ENCODE data around the gene CX3CR1.
"Not testable (repeated sequence)": the region's sequence is repeated elsewhere in the genome, so short reads cannot be mapped to it uniquely, and the experiment has no call there.

CX3CR1 gene

GRCh38 chr3:39279745-39280517, at the start of gene CX3CR1:
TSS of gene CX3CR1 (minus strand) at chr3:39280036. CDS start at chr3:39266509, 13,527 bp downstream.
- no peak for DNase-seq (ENCODE audit: low read depth in 2 of 2, low spot score in 1 of 2)

GRCh38 chr3:39329493-39329892, 49.7 kb upstream of the CX3CR1 start, which contains the start of gene CCR8:
TSS of gene CCR8 (plus strand) at chr3:39329709. CDS start at chr3:39332332, 2,623 bp downstream.
- no peak for DNase-seq (ENCODE audit: low read depth in 2 of 2, low spot score in 1 of 2)

DNA sequence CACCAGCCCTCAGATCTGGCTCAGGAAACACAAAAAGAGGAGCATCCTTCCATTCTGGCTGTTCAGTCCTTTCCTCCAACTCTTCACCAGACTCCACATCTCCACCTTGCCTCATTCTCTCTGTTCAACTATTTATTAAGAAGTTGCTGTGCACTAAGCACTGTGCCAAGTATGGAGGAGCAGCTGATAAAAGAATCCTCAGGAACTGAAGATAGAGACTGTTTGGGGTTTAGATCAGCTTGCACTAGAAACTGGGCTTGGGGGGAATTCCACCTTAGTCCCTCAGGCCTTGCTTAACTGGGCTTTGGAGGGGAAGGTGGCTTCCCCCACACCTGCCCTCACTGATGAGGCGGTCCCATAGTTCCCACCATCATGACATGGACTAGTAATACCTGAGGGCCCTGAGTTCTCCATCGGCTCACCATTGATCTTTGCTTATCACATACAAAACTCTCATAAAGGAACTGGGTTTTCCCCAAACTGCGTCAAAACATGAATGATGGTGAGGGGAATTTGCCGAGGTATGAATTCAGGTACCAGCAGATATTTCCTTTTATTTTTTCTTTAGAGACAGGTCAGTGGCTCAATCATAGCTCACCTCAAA, 48.0 kb upstream of the CX3CR1 start:
- DNase-seq (ENCODE audit: low read depth in 2 of 2, low spot score in 1 of 2), result no peak

GRCh38 chr3:39327053-39327745, 47.4 kb upstream of the CX3CR1 start:
- no peak for DNase-seq (ENCODE audit: low read depth in 2 of 2, low spot score in 1 of 2)

DNA sequence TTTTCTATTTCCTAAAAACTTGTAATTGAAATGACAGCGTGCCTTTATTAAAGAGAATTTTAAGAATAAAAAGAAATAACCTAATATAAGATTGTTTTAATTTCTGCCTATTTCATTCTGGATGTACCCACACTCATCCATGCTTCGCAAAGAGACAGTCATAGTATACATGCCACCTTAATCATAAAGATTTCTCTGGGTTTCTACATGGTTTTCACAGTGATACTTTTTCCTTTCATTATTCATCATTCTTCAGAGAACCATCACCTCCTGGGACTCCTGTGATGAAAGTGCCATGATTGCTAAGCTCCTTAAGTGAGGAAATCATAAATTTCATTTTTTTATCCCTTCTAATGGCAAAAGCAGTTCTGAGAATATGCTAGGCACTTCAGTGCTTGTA, 45.4 kb upstream of the CX3CR1 start:
- no peak for DNase-seq (ENCODE audit: low read depth in 2 of 2, low spot score in 1 of 2)

GRCh38 chr3:39323494-39323893, 43.7 kb upstream of the CX3CR1 start:
- DNase-seq (ENCODE audit: low read depth in 2 of 2, low spot score in 1 of 2), result no peak

- DNase-seq (ENCODE audit: low read depth in 2 of 2, low spot score in 1 of 2), result no peak
These were observed 43.1 kb upstream of the CX3CR1 start for GRCh38 chr3:39322936-39323335.

DNA sequence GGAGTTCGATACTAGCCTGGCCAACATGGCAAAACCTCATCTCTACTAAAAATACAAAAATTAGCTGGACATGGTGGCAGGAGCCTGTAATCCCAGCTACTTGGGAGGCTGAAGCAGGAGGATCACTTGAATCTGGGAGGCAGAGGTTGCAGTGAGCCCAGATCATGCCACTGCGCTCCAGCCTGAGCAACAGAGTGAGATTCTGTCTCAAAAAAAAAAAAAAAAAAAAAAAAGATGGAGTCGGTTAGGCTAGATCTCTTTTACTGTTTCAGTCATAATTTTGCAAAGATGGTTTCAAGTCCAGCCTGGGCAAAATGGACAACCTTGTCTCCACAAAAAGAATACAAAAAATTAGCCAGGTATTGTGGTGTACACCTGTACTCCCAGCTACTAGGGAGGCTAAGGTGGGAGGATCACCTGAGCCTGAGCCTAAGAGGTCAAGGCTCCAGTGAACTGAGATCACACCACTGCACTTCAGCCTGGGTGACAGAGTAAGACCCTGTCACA, 42.4 kb upstream of the CX3CR1 start:
- not testable (repeated sequence) for DNase-seq (ENCODE audit: low read depth in 2 of 2, low spot score in 1 of 2)

DNA sequence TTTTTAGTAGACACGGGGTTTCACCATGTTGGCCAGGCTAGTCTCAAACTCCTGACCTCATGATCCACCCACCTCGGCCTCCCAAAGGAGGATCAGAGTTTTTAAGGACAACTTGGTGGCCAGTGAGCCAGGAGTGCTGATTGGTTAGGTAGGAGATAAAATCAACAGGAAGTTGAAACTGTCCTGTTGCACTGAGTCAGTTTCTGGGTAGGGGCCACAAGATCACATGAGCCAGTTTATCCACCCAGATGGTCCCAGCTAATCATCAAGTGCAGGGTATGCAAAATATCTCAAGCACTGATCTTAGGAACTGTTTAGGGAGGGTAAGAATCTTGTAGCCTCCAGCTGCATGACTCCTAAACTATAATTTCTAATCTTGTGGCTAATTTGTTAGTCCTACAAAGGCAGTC, 41.7 kb upstream of the CX3CR1 start:
- not testable (repeated sequence) for DNase-seq (ENCODE audit: low read depth in 2 of 2, low spot score in 1 of 2)

GRCh38 chr3:39319249-39319648, 39.4 kb upstream of the CX3CR1 start:
- DNase-seq (ENCODE audit: low read depth in 2 of 2, low spot score in 1 of 2), result no peak

DNA sequence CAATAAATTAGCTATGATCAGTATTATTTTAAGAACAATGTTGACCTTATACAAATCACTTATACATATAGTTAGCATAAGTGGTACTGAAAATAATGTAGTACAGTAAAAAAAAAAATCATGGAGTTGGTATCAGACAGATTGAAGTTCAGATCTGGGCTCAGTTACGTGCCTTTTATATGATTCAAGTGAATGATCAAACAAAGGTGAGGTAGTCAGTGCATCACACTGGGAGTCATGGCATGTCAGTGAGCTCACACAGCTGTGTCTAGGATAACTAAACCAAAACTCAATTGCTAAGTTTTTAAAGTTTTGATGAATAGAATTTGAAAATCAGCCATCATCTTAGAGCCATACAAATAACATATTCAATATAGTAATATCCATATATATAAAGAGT, 38.5 kb upstream of the CX3CR1 start:
- DNase-seq (ENCODE audit: low read depth in 2 of 2, low spot score in 1 of 2), result no peak

DNA sequence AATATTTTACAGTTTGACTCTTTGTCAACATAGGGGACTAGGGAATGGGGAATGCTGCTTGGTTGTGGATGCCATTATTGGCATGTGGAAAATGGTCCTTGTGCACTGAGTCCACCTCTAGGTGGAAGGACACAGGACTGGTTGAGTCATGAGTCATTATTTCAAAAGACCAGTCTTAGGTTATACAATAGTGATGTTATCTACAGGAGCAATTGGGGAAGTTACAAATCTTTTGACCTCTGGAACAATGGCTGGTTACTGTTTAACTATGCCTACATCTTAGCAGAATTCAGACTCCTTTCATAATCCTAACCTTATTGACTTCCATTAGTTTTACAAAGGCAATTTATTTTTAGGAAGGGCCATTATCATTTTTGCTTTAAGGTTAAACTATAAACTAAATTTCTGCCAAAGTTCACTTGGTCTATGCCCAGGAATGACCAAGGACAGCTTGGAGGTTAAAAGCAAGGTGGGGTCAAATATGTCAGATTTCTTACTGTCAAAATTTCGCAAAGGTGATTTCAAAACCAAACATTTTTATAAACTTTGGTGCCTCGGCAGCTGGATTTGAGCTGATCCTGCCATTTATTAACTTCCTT, 37.8 kb upstream of the CX3CR1 start:
- DNase-seq (ENCODE audit: low read depth in 2 of 2, low spot score in 1 of 2), result no peak

GRCh38 chr3:39315420-39315819, 35.6 kb upstream of the CX3CR1 start:
- no peak for DNase-seq (ENCODE audit: low read depth in 2 of 2, low spot score in 1 of 2)

DNA sequence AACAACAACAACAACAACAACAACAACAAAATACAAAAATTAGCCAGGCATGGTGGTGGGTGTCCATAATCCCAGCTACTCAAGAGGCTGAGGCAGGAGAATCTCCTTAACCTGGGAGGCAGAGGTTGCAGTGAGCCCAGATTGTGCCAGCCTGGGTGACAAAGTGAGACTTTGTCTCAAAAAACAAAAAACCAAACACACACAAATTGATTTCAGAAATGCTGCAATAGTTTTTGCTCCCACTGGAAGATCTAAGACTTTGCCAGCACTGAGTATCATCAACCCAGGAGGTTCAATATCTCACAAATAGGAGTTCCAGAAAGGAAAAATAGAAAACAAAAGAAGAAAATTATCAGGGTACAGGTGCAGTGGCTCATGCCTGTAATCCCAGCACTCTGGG, 33.5 kb upstream of the CX3CR1 start:
- no peak for DNase-seq (ENCODE audit: low read depth in 2 of 2, low spot score in 1 of 2)

GRCh38 chr3:39302178-39302577, 22.3 kb upstream of the CX3CR1 start:
- DNase-seq (ENCODE audit: low read depth in 2 of 2, low spot score in 1 of 2), result no peak

DNA sequence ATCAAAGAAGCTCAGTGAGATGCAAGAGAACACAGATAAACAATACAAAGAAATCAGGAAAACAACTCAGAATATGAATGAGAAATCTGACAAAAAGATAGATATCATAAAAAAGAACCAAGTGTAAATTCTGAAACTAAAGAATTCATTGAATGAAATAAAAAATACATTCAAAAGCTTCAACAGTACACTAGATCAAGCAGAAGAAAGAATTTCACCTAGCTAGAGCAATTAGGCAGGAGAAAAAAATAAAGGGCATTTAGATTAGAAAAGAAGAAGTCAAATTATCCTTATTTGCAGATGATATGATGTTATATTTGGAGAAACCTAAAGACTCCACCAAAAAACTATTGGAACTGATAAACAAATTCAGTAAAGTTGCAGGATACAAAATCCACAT, 19.4 kb upstream of the CX3CR1 start:
- DNase-seq (ENCODE audit: low read depth in 2 of 2, low spot score in 1 of 2), result no peak

DNA sequence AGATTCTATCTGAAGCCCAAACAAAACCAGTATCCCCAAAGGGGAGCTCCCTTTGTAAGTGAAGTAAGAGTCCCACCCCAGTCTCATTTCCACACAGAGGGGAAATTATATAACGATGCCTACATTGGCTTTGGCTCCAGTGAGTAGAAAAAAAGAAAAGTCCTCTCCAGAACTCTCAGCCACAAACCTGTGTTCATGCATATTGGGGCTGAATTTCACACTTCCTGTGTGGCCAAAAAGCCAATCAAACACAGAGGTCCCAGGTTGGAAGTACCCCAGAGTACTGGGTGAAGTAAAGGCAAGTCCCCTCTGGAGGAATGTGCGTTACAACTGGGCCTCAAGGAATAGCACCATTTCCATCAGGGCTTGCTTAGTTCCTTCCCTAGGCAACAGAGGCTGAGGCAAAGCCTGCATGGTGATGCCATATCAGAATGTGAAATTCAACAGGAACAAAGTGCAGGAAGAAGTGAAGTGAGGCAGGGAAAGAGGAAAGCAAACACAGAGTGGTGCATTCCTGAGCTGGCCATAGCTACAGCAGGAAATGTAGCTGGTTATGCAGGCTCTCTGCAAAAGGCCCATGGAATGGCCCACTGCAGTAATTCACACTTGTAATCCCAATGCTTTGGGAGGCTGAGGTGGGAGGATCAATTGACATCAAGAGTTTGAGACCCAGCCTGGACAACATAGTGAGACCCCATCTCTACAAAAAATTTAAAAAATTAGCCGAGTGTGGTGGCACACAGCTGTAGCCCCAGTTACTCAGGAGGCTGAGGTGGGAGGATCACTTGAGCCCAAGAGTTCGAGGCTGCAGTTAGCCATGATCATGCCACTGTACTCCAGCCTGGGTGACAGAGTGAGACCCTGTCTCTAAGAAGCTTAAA, 16.6 kb upstream of the CX3CR1 start:
- no peak for DNase-seq (ENCODE audit: low read depth in 2 of 2, low spot score in 1 of 2)

DNA sequence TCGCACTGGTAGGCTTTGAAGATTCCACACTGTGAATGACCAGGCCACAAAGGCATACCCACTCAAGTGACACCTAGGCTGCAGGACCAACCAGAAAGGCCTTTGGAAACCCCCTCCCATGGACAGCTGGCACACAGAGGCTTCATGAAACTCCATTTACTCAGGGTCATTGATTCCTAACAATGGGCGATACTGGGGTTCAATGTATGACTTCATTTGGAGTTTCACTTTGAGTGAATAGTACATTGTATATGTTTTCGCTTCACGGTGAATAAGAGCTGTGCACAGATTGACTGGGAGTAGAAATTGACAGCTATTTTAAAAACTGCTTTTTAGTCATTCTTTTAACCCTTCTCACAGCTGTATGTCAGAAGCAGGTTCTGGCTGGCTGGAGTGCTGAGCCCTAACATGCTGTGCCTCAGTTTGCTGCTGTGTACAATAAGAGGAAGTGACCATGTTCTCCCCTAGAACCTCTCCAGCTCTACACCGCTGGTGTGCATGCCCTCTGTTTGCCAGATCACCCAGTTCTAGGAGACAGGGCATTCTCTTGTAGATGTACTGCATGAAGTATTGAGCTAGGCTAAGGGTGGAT, 15.4 kb upstream of the CX3CR1 start:
- DNase-seq (ENCODE audit: low read depth in 2 of 2, low spot score in 1 of 2), result no peak

- DNase-seq (ENCODE audit: low read depth in 2 of 2, low spot score in 1 of 2), result no peak
These were observed 14.8 kb upstream of the CX3CR1 start for GRCh38 chr3:39294446-39295183.

All from stimulated activated CD8-positive, alpha-beta memory T cell treated with anti-CD3 and anti-CD28 coated beads, Interleukin-4, amount 100 ng/mL, for 1 hour (primary cell).